GM12873 (cell line): ENCODE results near the gene NPC2.

Experiments
- CTCF ChIP-seq: IDR thresholded peaks from 2 replicates; pipeline ENCODE4 v1.5.1; 2012; ENCODE audit warnings: low read depth, mild to moderate bottlenecking, moderate library complexity, low read length, control low read depth; ENCODE audit not compliant: insufficient read depth; ENCODE audit errors: missing control alignments

Gene NPC2

GRCh38 chr14:74504874-74505720, 12.0 kb upstream of the NPC2 start:
- no peak for TF ChIP-seq CTCF

GRCh38 chr14:74504412-74504811, 11.3 kb upstream of the NPC2 start:
- no peak for TF ChIP-seq CTCF

GRCh38 chr14:74503938-74504335, 10.8 kb upstream of the NPC2 start:
- TF ChIP-seq CTCF, result no peak

DNA sequence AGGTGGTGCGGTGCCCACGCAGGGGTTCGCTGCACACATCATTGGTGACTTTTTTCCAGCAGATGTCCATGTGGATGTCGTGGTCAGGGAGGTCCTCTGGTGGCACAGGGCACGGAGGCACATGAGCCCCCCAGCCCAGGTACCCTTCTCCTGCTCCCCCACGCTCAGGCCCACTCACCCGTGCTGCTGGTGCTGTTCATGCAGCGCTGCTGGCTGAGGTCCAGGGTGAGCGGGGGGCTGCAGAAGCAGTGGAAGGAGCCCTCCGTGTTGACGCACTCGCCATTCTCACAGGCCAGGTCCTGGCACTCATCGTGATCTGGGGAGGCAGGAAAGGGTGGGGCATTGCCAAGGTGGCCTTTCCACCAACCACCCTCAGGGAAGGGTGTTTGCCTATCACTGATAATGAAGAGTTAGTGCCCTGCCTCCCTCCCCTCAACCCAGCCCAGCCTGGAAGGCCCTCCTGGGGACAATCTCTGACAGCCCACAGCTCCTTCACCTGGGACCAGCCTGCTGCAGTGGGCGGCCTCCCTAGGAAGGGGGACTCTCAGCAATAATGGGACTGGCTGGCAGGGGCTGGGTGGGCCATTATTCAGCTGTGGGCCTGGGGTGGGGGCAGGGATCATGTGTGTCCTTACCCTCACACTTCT, 10.3 kb upstream of the NPC2 start:
- TF ChIP-seq CTCF, result no peak

DNA sequence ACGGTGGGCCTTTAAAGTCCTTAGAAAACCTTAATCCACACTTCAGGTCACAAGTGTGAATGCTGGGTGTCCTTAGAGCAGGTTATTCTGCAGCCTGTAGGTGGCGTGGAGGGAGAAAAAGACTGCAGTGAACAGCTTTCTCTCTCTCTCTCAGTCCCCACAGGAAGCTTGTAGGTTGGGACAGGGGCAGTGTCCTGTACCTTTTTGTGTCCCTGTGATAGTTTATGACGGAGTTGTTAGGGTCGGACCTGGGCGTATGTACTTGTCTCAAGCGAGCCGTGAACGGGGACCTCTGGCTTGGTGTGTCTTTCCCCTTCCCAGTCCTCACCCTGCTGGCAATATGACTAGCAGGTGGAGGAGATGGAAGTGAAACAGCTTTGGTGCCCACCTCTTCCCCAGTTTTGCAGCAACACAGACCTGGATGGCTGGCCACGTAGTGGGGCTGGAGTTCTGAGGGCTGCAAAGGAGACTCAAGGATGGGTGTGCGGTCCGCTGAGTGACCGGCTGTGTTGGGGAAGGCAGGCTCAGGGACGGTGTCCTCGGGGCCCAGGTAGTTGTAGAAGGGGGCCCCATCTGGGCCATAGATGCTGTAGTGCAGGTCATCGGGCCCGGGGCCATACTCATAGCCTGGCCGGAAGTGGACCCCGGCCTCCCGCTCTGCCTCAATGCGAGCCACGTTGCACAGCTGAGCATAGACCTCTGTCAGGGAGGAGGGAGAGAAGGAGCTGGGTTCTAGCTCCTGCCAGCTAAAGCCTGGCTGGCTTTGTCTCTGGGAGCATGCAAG, 9.3 kb upstream of the NPC2 start:
- peak; percentile 86 for TF ChIP-seq CTCF

DNA sequence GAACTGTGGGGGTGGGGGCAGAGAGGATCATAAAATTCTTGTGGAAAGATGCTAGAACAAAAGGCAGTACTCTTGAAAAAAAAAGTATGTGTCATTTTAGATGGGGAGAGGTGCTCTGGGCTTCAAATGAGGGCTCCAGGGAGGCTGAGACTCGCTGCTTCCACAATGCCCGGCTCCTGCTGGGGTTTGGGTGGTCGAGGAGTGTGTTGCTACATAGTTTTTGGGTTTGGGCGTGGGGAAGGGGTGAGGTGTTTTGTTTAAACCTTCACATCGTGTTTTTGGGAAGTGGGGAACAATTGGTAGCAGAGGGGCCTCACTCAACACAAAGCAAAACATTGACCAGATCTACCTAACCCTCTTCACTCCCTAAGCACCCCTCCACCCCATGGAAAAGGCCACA, 8.6 kb upstream of the NPC2 start:
- TF ChIP-seq CTCF, result no peak

DNA sequence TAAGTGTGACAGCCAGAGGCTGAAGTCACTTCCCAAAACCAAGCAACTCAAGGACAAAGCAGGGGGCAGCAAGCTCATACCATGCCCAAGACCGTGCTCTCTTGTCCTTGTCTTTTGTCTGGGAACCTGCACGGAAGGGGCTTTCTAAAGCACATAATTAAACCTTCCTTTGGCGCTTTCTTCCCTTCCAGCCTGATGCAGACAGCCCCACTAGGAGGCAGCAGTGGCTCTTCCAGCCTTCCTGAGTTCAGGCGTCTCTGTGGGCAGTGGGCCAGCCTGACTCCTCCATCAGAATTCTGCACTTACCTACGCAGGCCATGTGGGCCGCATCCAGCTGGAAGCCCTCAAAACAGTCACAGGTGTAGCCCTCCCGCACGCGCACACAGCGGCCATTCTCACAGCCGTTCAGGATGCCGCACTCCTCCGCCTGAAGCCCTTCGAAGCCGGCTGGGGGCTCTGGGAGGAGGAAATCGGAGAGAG, 8.1 kb upstream of the NPC2 start:
- TF ChIP-seq CTCF, result peak; percentile 33
